Measurements from ENCODE around the gene TENM4.

DNA sequence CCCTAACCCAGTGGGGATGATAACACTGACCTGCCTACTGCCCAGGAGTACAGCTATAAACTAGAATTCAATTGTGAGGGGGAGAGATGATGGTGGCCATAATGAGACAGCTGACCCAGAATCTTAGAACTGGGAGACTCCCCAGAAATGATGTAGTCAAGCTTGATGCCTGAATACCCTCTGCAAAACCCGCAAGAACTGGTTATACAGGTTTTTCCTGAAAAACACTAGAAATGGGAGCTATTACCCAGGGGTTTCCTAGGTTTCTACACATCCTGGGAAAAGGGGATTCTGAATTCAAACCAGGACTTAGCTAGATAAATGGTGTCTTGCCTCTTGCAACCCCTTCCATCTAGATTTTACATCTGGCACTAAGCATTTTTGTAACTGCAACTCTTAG lies 752.4 kb downstream of the TENM4 start:
- TF ChIP-seq, protein P1, sequence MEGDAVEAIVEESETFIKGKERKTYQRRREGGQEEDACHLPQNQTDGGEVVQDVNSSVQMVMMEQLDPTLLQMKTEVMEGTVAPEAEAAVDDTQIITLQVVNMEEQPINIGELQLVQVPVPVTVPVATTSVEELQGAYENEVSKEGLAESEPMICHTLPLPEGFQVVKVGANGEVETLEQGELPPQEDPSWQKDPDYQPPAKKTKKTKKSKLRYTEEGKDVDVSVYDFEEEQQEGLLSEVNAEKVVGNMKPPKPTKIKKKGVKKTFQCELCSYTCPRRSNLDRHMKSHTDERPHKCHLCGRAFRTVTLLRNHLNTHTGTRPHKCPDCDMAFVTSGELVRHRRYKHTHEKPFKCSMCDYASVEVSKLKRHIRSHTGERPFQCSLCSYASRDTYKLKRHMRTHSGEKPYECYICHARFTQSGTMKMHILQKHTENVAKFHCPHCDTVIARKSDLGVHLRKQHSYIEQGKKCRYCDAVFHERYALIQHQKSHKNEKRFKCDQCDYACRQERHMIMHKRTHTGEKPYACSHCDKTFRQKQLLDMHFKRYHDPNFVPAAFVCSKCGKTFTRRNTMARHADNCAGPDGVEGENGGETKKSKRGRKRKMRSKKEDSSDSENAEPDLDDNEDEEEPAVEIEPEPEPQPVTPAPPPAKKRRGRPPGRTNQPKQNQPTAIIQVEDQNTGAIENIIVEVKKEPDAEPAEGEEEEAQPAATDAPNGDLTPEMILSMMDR (IDR thresholded peaks at IDR 0.05): no peak
- TF ChIP-seq JUN (CRISPR knock-in tag; IDR thresholded peaks at IDR 0.05): no peak
- no peak for TF ChIP-seq CBFB (CRISPR knock-in tag; IDR thresholded peaks at IDR 0.05; ENCODE audit: low read depth)
- no peak for TF ChIP-seq NFE2L1 (CRISPR knock-in tag; IDR thresholded peaks at IDR 0.05)
- no peak for TF ChIP-seq GTF2I (CRISPR knock-in tag; conservative IDR thresholded peaks at IDR 0.05)

Data from WTC11 (cell line).